Retina (tissue), 1 donor: ENCODE results near the gene SAFB.
"Not testable (repeated sequence)": the region's sequence is repeated elsewhere in the genome, so short reads cannot be mapped to it uniquely, and the experiment has no call there.

Experiments used
- DNase-seq: peaks from one replicate; pipeline ENCODE4 v3.0.0-alpha.2; 2016

SAFB gene

DNA sequence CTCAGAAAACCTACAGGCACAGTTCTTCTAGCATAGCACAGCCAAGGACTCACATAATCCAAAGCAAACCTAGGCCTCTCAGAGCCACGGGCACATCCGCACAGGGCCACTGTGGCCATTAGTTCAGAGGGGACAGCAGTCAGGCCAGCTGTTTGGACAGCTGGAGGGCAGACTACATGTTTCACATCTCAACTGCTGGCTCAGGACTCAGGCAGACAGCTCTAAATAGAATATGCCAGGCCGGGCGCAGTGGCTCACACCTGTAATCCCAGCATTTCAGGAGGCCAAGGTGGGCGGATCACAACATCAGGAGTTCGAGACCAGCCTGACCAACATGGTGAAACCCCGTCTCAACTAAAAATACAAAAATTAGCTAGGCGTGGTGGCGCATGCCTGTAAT is 27.1 kb upstream of the SAFB start:
- no peak for DNase-seq

DNA sequence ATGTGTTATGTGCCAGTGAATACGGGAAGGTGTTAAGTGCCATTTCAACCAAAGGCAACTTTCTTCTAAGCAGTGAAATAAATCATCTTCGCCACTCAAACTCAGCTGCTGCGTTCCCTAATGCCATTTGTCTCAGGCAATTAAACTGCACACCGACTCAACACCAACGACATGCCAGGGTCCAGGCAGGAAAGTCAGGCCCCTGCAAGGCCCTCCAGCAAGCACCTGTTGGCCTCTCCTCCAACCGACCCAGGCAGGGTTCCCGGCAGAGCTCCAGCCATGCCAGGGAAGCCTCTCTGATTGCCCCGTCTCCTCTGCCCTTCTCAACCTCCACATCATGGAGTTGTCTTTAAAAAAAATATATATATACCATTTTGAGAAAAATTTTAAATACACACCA is 22.1 kb upstream of the SAFB start:
- no peak for DNase-seq

GRCh38 chr19:5603626-5604025 is 19.3 kb upstream of the SAFB start:
- no peak for DNase-seq

- DNase-seq = no peak
Observed at GRCh38 chr19:5605362-5605761, 17.5 kb upstream of the SAFB start.

- no peak for DNase-seq
Observed at GRCh38 chr19:5607318-5608275, 15.3 kb upstream of the SAFB start.

- no peak for DNase-seq
Observed at GRCh38 chr19:5608291-5608690, 14.6 kb upstream of the SAFB start.

GRCh38 chr19:5608766-5609165 is 14.1 kb upstream of the SAFB start:
- not testable (repeated sequence) for DNase-seq

DNA sequence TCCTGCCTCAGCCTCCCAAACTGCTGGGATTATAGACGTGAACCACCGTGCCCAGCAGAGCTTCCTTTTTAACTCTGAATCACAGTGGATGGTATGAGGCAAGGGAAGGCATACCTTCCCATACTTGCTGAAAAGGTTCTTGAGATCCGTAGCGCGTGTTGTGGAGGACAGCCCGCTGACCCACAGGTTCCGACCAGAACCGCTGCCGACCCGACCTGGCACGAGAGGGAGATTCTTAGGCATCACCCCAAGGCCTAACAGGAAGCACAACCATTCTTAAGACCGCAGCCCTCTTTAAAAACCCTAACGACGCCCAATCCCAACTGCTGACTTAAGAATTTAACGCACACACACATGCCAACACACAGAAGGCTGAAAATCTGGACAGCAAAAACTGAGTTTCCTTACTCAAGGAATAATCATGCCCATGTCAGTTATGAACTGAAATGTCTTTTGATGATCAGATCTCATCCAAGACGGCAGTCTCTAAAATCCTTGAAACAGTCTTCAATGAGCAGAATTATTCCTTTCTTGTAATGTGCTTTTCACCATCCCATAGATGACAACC is 12.9 kb upstream of the SAFB start:
- DNase-seq = no peak

- DNase-seq = no peak
Observed at GRCh38 chr19:5612891-5613865, 9.7 kb upstream of the SAFB start.

DNA sequence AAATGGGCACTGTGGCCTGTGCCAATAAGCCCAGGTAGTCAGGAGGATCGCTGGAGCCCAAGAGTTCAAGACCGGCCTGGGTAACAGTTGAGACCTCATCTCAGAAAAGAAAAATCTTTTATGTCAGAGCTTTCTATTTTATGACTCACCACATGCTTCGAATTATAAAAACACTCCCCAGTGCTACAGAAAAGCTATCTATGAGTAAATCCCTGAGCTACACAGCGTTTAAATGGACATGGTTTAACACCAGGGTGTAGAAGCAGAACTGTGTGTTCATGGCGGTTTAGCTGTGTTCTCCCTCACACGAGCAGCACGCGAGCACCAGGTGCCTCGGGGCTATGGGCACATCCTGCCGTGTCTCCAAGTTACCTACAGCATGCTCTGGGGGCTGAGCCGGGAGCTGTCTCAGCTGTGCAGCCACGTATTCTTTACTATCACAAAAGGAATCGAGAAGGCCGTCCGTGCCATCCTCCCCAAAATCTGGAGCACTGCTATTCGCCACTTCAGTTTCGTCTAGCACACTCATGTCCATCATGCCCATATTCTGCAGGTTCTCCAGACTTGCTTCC is 7.0 kb upstream of the SAFB start:
- DNase-seq = no peak

- no peak for DNase-seq
Observed at GRCh38 chr19:5617080-5617479, 5.8 kb upstream of the SAFB start.

DNA sequence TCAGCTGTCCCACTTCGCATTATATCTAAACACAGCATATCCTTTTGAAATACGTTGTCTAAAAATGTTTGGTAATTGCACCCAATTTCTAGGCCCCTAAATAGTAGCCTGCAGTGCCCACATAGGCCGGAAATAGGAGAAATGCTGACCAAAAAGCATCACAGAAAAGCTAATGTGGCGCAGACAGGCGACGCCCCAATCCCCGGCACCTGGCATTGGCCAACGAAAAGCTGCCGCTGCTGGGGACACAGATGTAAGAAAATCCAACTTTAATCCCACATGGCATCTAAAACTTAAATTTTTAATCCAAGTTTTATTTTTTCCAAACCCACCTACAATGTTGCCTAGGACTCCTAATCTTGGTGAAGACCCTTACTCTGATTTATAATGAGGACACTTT is 4.3 kb upstream of the SAFB start:
- no peak for DNase-seq

DNA sequence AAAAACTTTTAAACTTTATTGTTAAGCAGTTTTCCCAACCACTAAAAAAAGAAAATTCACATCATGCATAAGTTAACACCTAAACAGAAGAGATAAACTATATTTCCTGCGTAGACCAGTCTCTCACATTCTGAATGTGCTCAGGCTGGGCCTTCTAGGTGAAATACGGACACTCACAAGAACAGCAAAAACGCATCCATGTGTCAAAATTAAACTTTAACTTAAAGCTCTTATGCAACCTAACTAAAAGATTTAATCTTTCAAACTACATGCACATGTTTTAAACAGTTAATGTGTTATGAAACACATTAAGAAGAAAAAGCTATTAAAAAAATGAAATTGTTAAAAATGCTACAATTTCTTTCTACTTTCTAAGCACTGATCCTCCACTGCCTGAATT is 2.9 kb upstream of the SAFB start:
- no peak for DNase-seq

GRCh38 chr19:5621311-5621944 is 1.5 kb upstream of the SAFB start:
- DNase-seq = no peak

GRCh38 chr19:5621945-5622464 is 878 bp upstream of the SAFB start:
- no peak for DNase-seq

- DNase-seq = no peak
Observed at GRCh38 chr19:5623397-5624017, 624 bp downstream of the SAFB start.

DNA sequence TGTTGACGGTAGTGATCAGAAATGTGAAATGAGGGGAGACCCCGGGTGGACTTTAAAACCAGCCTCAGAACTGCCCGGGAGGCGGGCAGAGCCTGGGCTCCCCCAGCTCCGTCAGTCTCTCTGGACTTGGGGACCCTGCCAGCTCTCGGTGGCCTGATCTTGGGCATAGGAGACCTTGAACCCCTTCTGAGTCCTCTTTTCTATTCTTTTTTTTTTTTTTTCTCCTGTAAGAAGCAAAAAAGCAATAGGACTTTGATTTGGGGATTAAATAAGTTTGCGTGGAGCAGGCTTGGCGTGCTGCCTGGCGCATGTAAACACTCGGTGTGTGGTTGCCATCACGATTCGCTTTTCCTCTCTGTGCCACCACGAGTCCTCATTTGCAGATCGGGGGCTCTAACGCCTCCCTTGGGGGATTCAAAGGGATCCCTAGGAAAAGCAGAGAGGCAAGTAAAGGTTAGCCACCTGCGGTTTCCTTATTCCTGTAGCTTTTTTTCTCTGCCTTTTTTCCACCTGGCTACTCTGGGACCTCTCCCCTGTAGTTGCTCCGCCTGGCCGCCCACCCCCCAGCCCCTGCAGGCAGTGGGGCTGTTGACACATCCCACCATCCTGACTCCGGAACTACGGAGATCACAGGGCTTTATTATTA is 1.3 kb downstream of the SAFB start:
- DNase-seq = peak; percentile 24

- no peak for DNase-seq
Observed at GRCh38 chr19:5624741-5625278, 1.9 kb downstream of the SAFB start.

GRCh38 chr19:5625641-5626040 is 2.8 kb downstream of the SAFB start:
- DNase-seq = no peak

DNA sequence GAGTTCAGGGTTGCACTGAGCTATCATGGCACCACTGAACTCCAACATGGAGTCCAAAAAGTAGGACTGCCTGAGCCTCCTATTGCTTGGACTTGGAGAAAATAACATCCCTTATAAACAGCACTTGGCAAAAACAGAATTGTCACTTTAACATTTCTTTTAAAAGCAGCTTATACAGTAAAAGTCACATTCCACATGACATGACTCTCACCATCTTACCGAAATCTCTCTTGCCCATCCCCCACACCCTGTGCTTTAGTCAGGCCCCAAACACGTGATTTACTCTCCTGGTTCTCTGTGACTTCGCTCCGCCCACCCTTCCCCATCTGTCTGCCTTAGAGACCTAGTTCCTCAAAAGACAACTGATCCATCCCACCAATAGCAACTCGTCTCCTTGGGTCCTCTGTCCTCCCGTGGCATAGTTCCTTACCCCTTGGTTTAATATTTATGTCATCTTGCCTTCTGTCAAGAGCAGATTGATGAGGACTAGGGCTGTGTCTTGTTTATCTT is 4.6 kb downstream of the SAFB start:
- peak; percentile 34 for DNase-seq

GRCh38 chr19:5628461-5628860 is 5.6 kb downstream of the SAFB start:
- DNase-seq = no peak
